Nephron (organoid): ENCODE data around the gene ABHD17B.

Experiments used
- H3K27ac Mint-ChIP-seq, 3 experiments: 2 replicates each; pipeline ENCODE4 v1.8.0; 2020; ENCODE audit warnings: mixed read lengths in 3 of 3, mild to moderate bottlenecking in 2 of 3, moderate library complexity in 1 of 3
- H3K27me3 Mint-ChIP-seq: 2 replicates; pipeline ENCODE4 v1.8.0; 2021; ENCODE audit warnings: low read depth, mild to moderate bottlenecking, moderate library complexity, mixed read lengths
- H3K36me3 Mint-ChIP-seq: 2 replicates; pipeline ENCODE4 v1.8.0; 2020; ENCODE audit warnings: low read depth, mixed read lengths
- H3K4me1 Mint-ChIP-seq: 2 replicates; pipeline ENCODE4 v1.8.0; 2020; ENCODE audit warnings: mixed read lengths
- H3K4me3 Mint-ChIP-seq, 3 experiments: 2 replicates each; pipeline ENCODE4 v1.8.0; 2020; ENCODE audit warnings: mild to moderate bottlenecking in 3 of 3, mixed read lengths in 3 of 3, moderate library complexity in 2 of 3
- H3K9me3 Mint-ChIP-seq: 2 replicates; pipeline ENCODE4 v1.8.0; 2020; ENCODE audit warnings: mixed read lengths
- CTCF ChIP-seq, 3 experiments: fragments of 200-600 bp; sonication (generic); IDR thresholded peaks; one replicate each; pipeline ENCODE4 v1.5.0; 2021; ENCODE audit warnings: antibody characterized with exemption in 3 of 3; ENCODE audit not compliant: unreplicated experiment in 3 of 3

The ABHD17B gene

DNA sequence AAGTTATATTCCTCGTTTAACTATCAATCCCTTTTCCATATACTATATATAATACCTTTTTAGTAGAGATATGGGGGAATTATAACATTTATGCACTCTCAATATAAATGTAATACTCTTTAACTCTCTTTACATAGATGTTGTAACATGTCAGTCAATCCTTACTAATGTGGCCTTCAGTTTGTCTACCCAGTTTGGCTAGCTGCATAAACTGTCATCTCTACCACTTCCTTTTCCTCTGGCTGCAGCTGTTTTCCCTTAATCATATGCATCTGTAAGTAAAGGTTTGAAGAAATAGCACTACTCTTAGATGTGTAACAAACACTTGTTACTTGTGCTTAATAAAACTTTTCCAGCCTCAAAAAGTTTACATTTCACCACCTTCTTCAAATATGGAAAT is 13.4 kb downstream of the ABHD17B start:
- Mint-ChIP-seq H3K27ac (no peak overlapping the region), H3K36me3 (peaks cover 20% of the 10 kb centered on the region), H3K4me3 (no peak overlapping the region), H3K27me3 (no peaks in the 10 kb centered on the region), H3K9me3 (no peaks in the 10 kb centered on the region), H3K4me1 (peaks cover 19% of the 10 kb centered on the region)
- TF ChIP-seq CTCF (IDR thresholded peaks at IDR 0.05; ENCODE audit: unreplicated experiment in 3 of 3): no peak

GRCh38 chr9:71896761-71897160 is 14.2 kb downstream of the ABHD17B start:
- Mint-ChIP-seq H3K27me3 (no peaks in the 10 kb centered on the region), H3K36me3 (peaks cover 19% of the 10 kb centered on the region), H3K4me1 (peaks cover 19% of the 10 kb centered on the region), H3K4me3 (no peak overlapping the region), H3K9me3 (no peaks in the 10 kb centered on the region), H3K27ac (no peak overlapping the region)
- TF ChIP-seq CTCF (IDR thresholded peaks at IDR 0.05; ENCODE audit: unreplicated experiment in 3 of 3): no peak

- Mint-ChIP-seq H3K9me3 (no peaks in the 10 kb centered on the region), H3K4me1 (peaks cover 19% of the 10 kb centered on the region), H3K36me3 (peaks cover 15% of the 10 kb centered on the region), H3K4me3 (no peak overlapping the region), H3K27me3 (no peaks in the 10 kb centered on the region), H3K27ac (no peak overlapping the region)
- no peak for TF ChIP-seq CTCF (IDR thresholded peaks at IDR 0.05; ENCODE audit: unreplicated experiment in 3 of 3)
Observed at GRCh38 chr9:71895955-71896354, 15.0 kb downstream of the ABHD17B start.

DNA sequence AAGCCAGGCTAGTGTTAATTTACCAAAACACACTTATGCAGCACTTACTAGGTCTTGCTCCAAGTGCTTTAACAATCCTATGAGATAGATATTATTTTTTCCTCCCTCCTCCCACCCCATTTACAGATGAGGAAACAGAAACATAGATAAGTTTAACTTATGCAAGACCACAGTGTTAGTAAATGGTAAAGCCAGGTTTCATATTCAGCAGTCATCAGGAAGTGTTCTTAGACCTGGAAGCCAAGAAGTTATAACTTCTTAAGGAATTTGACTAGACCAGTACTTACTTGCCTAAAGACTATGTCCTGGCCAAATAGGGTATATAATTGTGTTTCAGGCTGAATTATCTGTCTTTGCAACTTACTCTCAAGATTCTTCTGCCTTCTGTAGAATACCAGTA is 15.9 kb downstream of the ABHD17B start:
- Mint-ChIP-seq H3K4me3 (no peak overlapping the region), H3K27ac (no peak overlapping the region), H3K9me3 (no peaks in the 10 kb centered on the region), H3K36me3 (peaks cover 15% of the 10 kb centered on the region), H3K4me1 (peaks cover 19% of the 10 kb centered on the region), H3K27me3 (no peaks in the 10 kb centered on the region)
- no peak for TF ChIP-seq CTCF (IDR thresholded peaks at IDR 0.05; ENCODE audit: unreplicated experiment in 3 of 3)

DNA sequence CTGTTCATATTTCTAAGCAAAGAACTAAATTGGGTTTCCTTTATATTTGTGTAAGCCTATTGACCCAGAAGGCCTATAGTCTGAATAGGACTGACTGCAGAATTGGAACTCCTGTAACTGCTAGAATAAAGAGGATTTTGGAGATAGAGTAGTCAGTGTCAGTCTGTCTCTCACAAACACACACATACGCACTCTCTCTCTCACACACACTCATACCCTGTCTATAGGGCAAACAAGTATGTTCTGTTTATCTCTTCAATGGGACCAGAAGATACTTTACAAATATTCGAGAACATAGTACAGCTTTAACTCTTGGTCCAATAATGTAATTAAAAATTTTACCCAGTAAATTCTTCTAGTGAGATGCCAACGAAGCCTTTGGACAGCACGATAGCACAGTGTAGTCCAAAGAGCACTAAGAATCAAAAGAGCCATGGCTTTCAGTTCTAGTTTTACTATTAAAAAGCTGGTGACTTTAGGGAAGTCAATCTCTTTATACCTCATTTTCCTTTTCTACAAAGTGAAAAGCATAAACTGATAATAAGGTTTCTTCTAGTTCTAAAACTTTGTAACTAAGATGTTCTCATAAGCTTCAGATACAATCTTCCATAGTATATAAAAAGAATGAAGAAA is 19.3 kb downstream of the ABHD17B start:
- H3K4me1 Mint-ChIP-seq: peaks cover 6% of the 10 kb centered on the region
- TF ChIP-seq CTCF (IDR thresholded peaks at IDR 0.05; ENCODE audit: unreplicated experiment in 3 of 3): no peak
- peaks cover 3% of the 10 kb centered on the region for H3K9me3 Mint-ChIP-seq
- H3K36me3 Mint-ChIP-seq: peaks cover 27% of the 10 kb centered on the region
- no peak overlapping the region for H3K27ac Mint-ChIP-seq
- no peak overlapping the region for H3K4me3 Mint-ChIP-seq
- H3K27me3 Mint-ChIP-seq: no peaks in the 10 kb centered on the region

GRCh38 chr9:71890042-71890679 is 20.8 kb downstream of the ABHD17B start:
- peaks cover 33% of the 10 kb centered on the region for H3K36me3 Mint-ChIP-seq
- H3K9me3 Mint-ChIP-seq: peaks cover 7% of the 10 kb centered on the region
- H3K27me3 Mint-ChIP-seq: no peaks in the 10 kb centered on the region
- TF ChIP-seq CTCF (IDR thresholded peaks at IDR 0.05; ENCODE audit: unreplicated experiment in 3 of 3): no peak
- no peaks in the 10 kb centered on the region for H3K4me1 Mint-ChIP-seq
- H3K4me3 Mint-ChIP-seq: no peak overlapping the region
- no peak overlapping the region for H3K27ac Mint-ChIP-seq
